ENCODE data around the gene RAB11FIP4.
A peak's percentile ranks its signal among the peaks of the same experiment; 100 is the strongest.

RAB11FIP4 gene

GRCh38 chr17:31537565-31538011, 146.1 kb downstream of the RAB11FIP4 start:
- DNase-seq, result no peak

GRCh38 chr17:31538080-31538762, 146.7 kb downstream of the RAB11FIP4 start:
- DNase-seq, result no peak

GRCh38 chr17:31540602-31541307, 149.3 kb downstream of the RAB11FIP4 start:
- no peak for DNase-seq

DNA sequence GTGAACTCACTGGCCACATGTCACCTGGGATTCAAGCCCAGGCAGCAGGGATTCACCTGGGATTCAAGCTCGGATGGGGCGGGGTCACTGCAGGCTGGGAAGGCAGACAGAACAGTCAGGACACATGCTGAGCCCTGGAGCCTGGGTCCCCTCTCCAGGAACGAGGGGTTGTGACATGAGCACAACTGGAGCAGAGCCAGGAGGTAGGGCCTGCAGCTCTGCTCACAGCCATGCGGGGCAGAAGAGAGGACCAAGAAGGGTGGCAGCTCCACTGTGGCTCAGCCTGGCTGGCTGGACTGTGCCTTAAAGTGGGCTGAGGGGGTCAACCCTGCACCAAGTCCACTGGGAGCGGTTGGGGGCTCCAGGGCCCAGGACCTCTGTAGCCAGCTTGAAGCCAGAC, 150.1 kb downstream of the RAB11FIP4 start:
- DNase-seq, result no peak

DNA sequence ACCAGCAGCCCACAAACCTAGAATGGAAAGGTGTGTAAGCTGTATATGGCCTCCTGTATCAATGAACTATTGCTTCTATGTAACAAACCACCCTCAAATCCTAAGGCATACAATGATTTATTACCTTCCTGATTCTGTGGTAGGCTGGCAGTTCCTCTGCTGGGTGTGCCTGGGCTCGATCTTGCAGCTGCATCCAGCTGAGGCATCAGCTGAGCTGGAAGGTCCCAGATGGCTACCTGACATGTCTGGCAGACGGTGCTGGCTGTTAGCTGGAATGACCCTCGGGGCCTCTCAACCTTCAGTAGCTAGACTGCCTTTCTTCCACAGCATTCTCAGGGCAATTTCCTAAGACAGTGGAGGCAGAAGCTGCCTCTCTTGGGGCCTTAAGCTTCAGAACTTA, 152.7 kb downstream of the RAB11FIP4 start:
- no peak for DNase-seq

- no peak for DNase-seq
Measured at GRCh38 chr17:31546650-31547049, 155.2 kb downstream of the RAB11FIP4 start.

DNA sequence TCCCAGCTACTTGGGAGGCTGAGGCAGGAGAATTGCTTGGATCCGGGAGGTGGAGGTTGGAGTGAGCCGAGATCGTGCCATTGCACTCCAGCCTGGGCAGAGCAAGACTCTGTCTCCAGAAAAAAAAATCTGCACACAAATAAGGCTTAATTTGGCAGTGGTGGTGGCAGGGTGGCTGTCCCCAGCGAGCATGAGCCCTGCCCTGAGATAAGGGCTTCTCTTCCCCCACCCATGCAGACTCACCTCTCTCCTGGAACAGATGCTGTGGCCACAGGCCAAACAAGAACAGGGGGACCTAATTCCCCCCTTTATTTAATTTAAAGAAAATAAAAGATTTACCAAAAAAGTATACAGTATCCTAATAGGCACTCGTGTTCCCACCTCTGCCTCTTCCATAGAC, 157.2 kb downstream of the RAB11FIP4 start:
- DNase-seq, result peak in 1 of 56 donors; percentile 30

GRCh38 chr17:31549121-31549524, 157.6 kb downstream of the RAB11FIP4 start:
- DNase-seq, result peak in 33 of 56 donors; percentile 28 to 75 (median 54)

DNA sequence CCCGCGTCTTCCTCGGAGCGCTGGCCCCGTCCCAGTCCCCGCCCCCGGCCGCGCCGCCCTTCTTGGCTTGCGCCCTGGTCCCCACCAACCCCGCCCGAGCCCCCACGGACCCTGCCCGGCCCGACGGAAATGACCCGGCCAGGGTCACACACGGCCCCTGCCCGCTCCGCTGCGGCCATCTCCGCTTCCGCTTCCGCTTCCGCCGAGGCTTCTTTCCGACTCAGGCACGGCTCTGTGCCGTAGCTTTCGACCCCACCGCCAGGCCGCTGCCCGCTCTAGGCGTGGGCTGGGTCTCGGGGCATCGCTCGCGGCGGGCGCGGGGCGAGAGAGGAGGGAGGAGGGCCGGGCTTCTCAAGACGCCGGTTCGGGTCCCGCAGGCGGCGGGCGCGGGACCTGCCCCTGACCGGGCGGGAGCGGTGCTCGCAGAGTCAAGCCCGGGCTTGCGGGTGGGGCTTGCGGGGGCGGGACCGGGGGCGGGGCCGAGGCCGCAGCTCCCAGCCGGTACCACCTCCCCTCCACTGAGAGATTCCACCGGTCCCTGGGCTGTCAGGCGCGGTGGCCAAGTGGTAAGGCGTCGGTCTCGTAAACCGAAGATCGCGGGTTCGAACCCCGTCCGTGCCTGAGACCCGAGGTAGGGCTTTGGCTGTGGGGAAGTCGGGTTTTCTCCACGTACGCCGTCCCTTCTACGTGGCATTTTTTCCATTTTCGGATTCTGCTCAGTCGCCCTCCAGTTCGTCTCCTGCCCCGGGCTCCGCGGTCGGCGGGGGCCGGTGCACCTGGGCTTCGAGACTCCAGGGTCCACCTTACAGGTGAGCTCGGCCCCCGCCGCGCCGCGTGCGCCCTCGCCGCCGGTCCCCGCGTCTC, 158.3 kb downstream of the RAB11FIP4 start:
- DNase-seq, result peak; percentile 36 to 95 (median 87)

- peak in 18 of 56 donors; percentile 34 to 78 (median 48) for DNase-seq
Measured at GRCh38 chr17:31550389-31551056, 159.0 kb downstream of the RAB11FIP4 start.

- no peak for DNase-seq
Measured at GRCh38 chr17:31552568-31552967, 161.1 kb downstream of the RAB11FIP4 start.

DNA sequence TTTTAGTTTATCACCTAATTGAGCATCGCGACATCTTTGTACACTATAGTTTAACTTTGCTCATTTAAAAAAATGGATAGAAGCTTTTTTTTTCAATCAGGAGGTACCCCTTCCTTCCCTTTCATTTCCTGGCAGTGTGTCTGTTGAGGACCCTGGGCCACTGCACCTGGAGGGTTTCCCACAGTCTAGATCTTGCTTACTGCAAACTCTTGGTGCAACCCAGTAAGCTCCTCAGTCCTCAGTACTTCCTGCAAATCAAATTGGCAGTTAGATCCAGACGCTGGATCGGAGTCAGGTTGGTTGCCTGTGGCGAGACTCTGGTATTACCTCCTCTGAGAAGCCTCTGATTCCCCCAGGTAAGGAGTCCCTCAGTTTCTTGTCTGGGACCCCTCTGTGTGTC, 162.0 kb downstream of the RAB11FIP4 start:
- DNase-seq, result no peak

GRCh38 chr17:31554930-31555329, 163.5 kb downstream of the RAB11FIP4 start:
- no peak for DNase-seq

GRCh38 chr17:31556969-31557645, 165.6 kb downstream of the RAB11FIP4 start:
- no peak for DNase-seq

DNA sequence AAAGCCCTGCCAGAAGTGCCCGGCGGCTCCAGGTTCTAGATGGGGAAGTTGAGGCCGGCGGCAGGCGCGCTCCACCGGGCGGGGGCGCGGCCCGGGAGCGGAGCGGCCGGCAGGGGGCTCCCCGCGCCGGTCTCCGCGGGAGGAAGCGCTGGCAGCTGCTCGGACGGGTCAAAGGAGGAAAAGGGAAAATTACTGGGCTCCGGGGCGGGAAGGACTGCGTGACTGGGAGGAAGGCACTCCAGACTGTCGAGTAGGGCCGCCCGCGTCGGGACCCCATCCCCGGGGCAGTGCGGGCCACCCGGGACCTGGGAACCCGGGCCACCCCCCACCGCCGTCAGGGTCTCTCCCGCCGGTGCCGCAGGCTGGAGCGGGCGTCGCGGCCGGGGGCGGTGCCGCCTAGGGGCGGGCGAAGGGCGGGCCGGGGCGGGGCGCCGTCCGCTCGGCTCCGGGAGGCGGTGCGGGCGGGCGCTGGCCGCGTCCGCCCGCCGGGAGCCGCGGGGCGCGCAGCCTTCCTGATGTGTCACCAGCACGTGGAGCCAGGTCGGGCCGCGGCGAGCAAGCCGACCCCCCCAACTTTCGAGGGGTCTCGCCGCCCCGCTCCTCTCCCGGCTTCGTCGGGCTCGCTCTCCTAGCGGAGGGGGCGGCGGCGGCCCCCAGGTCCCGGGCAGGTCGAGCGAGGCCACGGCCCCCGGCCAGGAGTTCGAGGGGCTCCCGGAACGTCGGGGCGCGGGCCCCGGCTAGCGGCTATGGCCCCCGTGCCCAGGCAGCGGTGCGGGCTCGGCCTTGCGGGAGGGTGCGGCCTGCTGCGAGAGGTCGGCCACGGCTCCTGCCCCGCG, 167.5 kb downstream of the RAB11FIP4 start:
- DNase-seq, result peak in 48 of 56 donors; percentile 9 to 84 (median 52)

DNA sequence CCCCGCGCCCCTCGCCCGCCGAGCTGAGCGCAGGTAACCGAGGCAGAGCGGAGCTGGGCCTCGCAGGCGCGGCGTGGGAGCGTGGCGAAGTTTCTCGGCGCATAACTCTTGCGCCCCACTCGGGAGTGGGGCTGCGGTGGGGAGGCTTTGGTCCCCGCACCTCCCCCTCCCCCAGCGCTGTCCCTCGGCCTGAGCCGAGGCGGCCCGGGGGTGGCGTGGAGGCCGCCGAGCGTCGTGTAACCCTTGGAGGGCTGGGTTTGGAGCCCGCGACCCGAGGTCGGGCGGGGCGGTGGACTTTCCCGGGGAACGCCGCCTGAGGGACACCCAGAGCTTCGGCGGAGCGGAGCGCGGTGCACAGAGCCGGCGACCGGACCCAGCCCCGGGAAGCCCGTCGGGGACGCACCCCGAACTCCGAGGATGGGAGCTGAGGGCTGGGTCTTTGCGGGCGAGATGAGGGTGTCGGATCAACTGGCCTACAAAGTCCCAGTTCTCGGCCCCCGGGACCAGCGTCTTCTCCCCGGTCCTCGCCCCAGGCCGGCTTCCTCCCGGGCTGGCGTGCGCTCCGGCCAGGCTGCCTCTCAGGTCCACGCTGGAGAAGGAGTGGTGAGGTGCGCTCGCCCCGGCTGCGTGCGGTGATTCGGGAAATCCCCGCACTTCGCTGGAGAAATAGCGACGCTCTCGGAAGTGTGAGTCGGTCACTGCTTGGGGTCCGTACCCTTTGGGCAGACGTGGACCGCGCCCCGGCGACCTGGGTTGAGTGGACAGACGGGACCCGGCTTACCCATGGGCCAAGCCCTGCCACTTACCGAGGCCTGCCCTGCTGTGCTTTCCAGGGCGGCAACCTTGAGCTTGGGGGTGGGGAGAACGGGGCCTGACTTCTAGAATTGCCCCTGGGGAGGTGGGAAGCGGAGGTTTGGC, 168.4 kb downstream of the RAB11FIP4 start:
- no peak for DNase-seq

DNA sequence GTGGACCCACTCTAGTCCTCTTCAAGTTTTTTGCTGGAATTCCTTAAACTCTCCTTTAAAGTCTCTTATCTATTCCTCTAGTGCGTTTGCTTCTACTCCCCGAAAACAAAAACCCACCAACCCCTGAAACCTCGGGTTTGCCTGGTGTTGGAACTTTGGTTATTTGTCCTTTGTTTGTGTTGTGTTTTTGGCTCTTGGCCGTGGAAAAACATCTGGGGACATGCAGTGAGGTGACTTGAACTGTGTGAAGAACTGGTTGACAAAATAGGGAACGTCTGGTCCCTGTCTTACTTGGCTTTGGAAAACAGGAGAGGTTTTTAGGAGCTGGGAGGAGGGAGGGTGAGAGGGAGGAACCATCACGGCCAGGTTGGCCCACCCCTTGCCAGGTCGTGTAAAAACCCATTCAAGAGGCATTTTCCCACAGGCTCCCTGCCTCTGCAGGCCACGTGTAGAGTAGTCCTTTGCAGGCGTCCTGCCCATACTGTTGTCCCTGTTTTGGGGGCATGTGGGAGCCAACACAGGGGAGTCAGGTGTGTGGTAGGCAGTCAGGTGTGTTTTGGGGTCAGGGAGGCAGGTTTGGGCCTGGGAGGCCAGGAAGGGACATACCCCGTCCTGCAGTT, 169.3 kb downstream of the RAB11FIP4 start:
- no peak for DNase-seq
